PC-9 (cell line): ENCODE results near the gene IDH3B. TPM values are rescaled to one million over a fixed set of nuclear protein-coding genes. Genes with fewer than 3 reads are reported as not detected.

Experiments
- BruUV-seq: library from RNA; stranded (reverse); fragments of 400-500 nt; replicated peaks from 2 replicates; lab custom pipeline; 2021; lab: Mats Ljungman, UMichigan
- CTCF ChIA-PET: fragments of 300-600 bp; sonication (Branson Sonifier 250); formaldehyde crosslinking; loops from one replicate; lab custom pipeline; 2022; ENCODE audit warnings: antibody characterized with exemption; lab: Charles Lee
- POLR2A ChIA-PET: fragments of 300-600 bp; sonication (Branson Sonifier 250); formaldehyde crosslinking; loops from one replicate; lab custom pipeline; 2022; ENCODE audit warnings: antibody characterized with exemption; ENCODE audit not compliant: unreplicated experiment; lab: Charles Lee
- DNase-seq, 2 experiments: peaks; one replicate each; pipeline versions ENCODE4 v3.0.0 to v3.0.0-alpha.2; 2015 to 2022; ENCODE audit warnings: mixed read lengths in 1 of 2
- H2AFZ ChIP-seq: fragments of 200-600 bp; sonication (generic); 2 replicates; pipeline ENCODE4 v1.8.1; 2017; ENCODE audit warnings: antibody characterized with exemption
- H3F3A ChIP-seq: fragments of 200-600 bp; sonication (generic); 2 replicates; pipeline ENCODE4 v1.8.1; 2017; ENCODE audit warnings: antibody characterized with exemption, mild to moderate bottlenecking, low read depth; ENCODE audit not compliant: insufficient read depth
- H3K27ac ChIP-seq: fragments of 200-600 bp; sonication (generic); 2 replicates; pipeline ENCODE4 v1.6.1; 2016; ENCODE audit warnings: mixed run types
- H3K27me3 ChIP-seq: fragments of 200-600 bp; sonication (generic); 2 replicates; pipeline ENCODE4 v1.6.1; 2016; ENCODE audit warnings: low read depth, mixed run types; ENCODE audit not compliant: insufficient read depth
- H3K36me3 ChIP-seq: fragments of 200-600 bp; sonication (generic); 2 replicates; pipeline ENCODE4 v1.6.1; 2016; ENCODE audit warnings: low read depth, mixed run types
- H3K4me1 ChIP-seq: fragments of 200-600 bp; sonication (generic); replicated peaks from 2 replicates; pipeline ENCODE4 v1.6.1; 2016; ENCODE audit warnings: mixed run types; ENCODE audit not compliant: insufficient read depth
- H3K4me2 ChIP-seq: fragments of 200-600 bp; sonication (generic); 2 replicates; pipeline ENCODE4 v1.6.1; 2017; ENCODE audit warnings: mixed run types
- H3K4me3 ChIP-seq: fragments of 200-600 bp; sonication (generic); 2 replicates; pipeline ENCODE4 v1.6.1; 2016; ENCODE audit warnings: mixed run types
- H3K79me2 ChIP-seq: fragments of 200-600 bp; sonication (generic); 2 replicates; pipeline ENCODE4 v1.6.1; 2017; ENCODE audit warnings: low read depth, mixed run types
- H3K9me2 ChIP-seq: fragments of 200-600 bp; sonication (generic); 2 replicates; pipeline ENCODE4 v1.8.1; 2017; ENCODE audit warnings: mild to moderate bottlenecking; ENCODE audit not compliant: insufficient read depth
- H3K9me3 ChIP-seq: fragments of 200-600 bp; sonication (generic); 2 replicates; pipeline ENCODE4 v1.8.1; 2016; ENCODE audit warnings: low read depth; ENCODE audit not compliant: insufficient read depth
- H4K20me1 ChIP-seq: fragments of 200-600 bp; sonication (generic); 2 replicates; pipeline ENCODE4 v1.8.1; 2017; ENCODE audit not compliant: insufficient read depth
- CTCF ChIP-seq: fragments of 200-600 bp; sonication (generic); conservative IDR thresholded peaks from 2 replicates; pipeline ENCODE4 v1.6.1; 2017; ENCODE audit warnings: mixed run types, antibody characterized with exemption, mild to moderate bottlenecking, moderate library complexity
- EZH2 ChIP-seq: fragments of 200-600 bp; sonication (generic); IDR thresholded peaks from 2 replicates; pipeline ENCODE4 v1.8.0; 2017; ENCODE audit warnings: antibody characterized with exemption, low read depth
- intact Hi-C: fragments of 100-400 bp; cut with micrococcal nuclease; formaldehyde crosslinking; loops from one replicate; pipeline ENCODE4 v1.10.0; 2022; ENCODE audit not compliant: unreplicated experiment
- total RNA-seq: library from RNA; stranded (reverse); gene quantifications from 2 replicates; pipeline ENCODE4 v1.2.3, GENCODE V29; 2021

IDH3B gene
- total RNA-seq, 1 experiment from 2014 or later: 144 TPM

GRCh38 chr20:2618815-2619214, 45.2 kb downstream of the IDH3B start:
- H3K4me2 ChIP-seq: no peak overlapping the region
- intact Hi-C loops: no loop called here
- no peak overlapping the region for H3K4me3 ChIP-seq
- TF ChIP-seq CTCF (no peak), EZH2 (no peak)
- H3K9me2 ChIP-seq: no peaks in the 10 kb centered on the region
- no peak for DNase-seq
- H3K4me1 ChIP-seq: no peaks in the 10 kb centered on the region
- no peak overlapping the region for H3K27ac ChIP-seq
- CTCF ChIA-PET: no interaction called here
- H4K20me1 ChIP-seq: no peaks in the 10 kb centered on the region
- H3K9me3 ChIP-seq: peaks cover 3% of the 10 kb centered on the region; the same call in 1 of the 2 replicates
- BruUV-seq: no TSS peak
- H3K27me3 ChIP-seq: peaks cover 25% of the 10 kb centered on the region
- H3F3A ChIP-seq: no peaks in the 10 kb centered on the region
- H2AFZ ChIP-seq: no peak overlapping the region
- no peaks in the 10 kb centered on the region for H3K36me3 ChIP-seq
- no peaks in the 10 kb centered on the region for H3K79me2 ChIP-seq
- POLR2A ChIA-PET: no interaction called here

- intact Hi-C loops: no loop called here
- POLR2A ChIA-PET: no interaction called here
- no peak for DNase-seq
- Histone ChIP-seq H3K27me3 (peaks cover 40% of the 10 kb centered on the region), H3K9me2 (no peaks in the 10 kb centered on the region), H3K4me3 (no peak overlapping the region), H3K27ac (no peak overlapping the region), H2AFZ (no peak overlapping the region), H3F3A (no peaks in the 10 kb centered on the region), H3K9me3 (peaks cover 3% of the 10 kb centered on the region; the same call in 1 of the 2 replicates), H3K36me3 (no peaks in the 10 kb centered on the region), H3K79me2 (no peaks in the 10 kb centered on the region), H3K4me2 (no peak overlapping the region), H3K4me1 (no peaks in the 10 kb centered on the region), H4K20me1 (no peaks in the 10 kb centered on the region)
- no TSS peak for BruUV-seq
- CTCF ChIA-PET: interaction anchor here (0.7 kb wide), 1 partner anchor 585 kb away, joined by 3 read pairs; no protein-coding TSS in a partner anchor
- TF ChIP-seq EZH2: no peak
- TF ChIP-seq CTCF: no peak
Measured at GRCh38 chr20:2617099-2617714, 46.8 kb downstream of the IDH3B start.

GRCh38 chr20:2616634-2617033, 47.4 kb downstream of the IDH3B start:
- intact Hi-C loops: no loop called here
- Histone ChIP-seq H3K36me3 (no peaks in the 10 kb centered on the region), H3K4me2 (no peak overlapping the region), H3K4me1 (no peaks in the 10 kb centered on the region), H3K9me2 (no peaks in the 10 kb centered on the region), H3K9me3 (peaks cover 3% of the 10 kb centered on the region; the same call in 1 of the 2 replicates), H4K20me1 (no peaks in the 10 kb centered on the region), H3K27ac (no peak overlapping the region), H2AFZ (no peak overlapping the region), H3F3A (no peaks in the 10 kb centered on the region), H3K4me3 (no peak overlapping the region), H3K79me2 (no peaks in the 10 kb centered on the region), H3K27me3 (peaks cover 44% of the 10 kb centered on the region)
- CTCF ChIA-PET: interaction anchor here (0.7 kb wide), 1 partner anchor 585 kb away, joined by 3 read pairs; no protein-coding TSS in a partner anchor
- no peak for TF ChIP-seq EZH2
- TF ChIP-seq CTCF: no peak
- DNase-seq: no peak
- BruUV-seq: no TSS peak
- POLR2A ChIA-PET: no interaction called here
